HepG2 (cell line): ENCODE results near the gene LEMD2. TPM values are rescaled to one million over a fixed set of nuclear protein-coding genes. Genes with fewer than 3 reads are reported as not detected.

ENCODE experiments used
- ASH2L ChIP-seq: fragments of 300-600, 200-600 bp; sonication (generic); IDR thresholded peaks from 2 replicates; pipeline ENCODE4 v1.7.0; 2017; ENCODE audit warnings: low read depth, mild to moderate bottlenecking, moderate library complexity, mixed read lengths, low read length; ENCODE audit not compliant: insufficient read length
- CAMTA2 ChIP-seq: sonication (generic); formaldehyde crosslinking; IDR thresholded peaks from 2 replicates; pipeline ENCODE4 v1.4.0; 2020; ENCODE audit warnings: mild to moderate bottlenecking, missing genetic modification reagents, borderline replicate concordance
- CTCF ChIP-seq: sonication (generic); formaldehyde crosslinking; IDR thresholded peaks from 2 replicates; pipeline ENCODE4 v1.5.0; 2020; ENCODE audit warnings: mild to moderate bottlenecking, missing genetic modification reagents, moderate library complexity
- DNMT1 ChIP-seq: sonication (generic); formaldehyde crosslinking; IDR thresholded peaks from 2 replicates; pipeline ENCODE4 v1.5.1; 2020; ENCODE audit warnings: mild to moderate bottlenecking, missing genetic modification reagents
- FLYWCH1 ChIP-seq: sonication (generic); formaldehyde crosslinking; IDR thresholded peaks from 2 replicates; pipeline ENCODE4 v1.8.1; 2023; ENCODE audit warnings: mild to moderate bottlenecking, missing genetic modification reagents
- FOXO1 ChIP-seq: sonication (generic); formaldehyde crosslinking; IDR thresholded peaks from 2 replicates; pipeline ENCODE4 v1.4.0; 2020; ENCODE audit warnings: missing genetic modification reagents
- GATAD2A ChIP-seq: IDR thresholded peaks from 2 replicates; pipeline ENCODE4 v1.6.1; 2016
- HOXD1 ChIP-seq: sonication (generic); formaldehyde crosslinking; IDR thresholded peaks from 2 replicates; pipeline ENCODE4 v1.5.0; 2020; ENCODE audit warnings: missing genetic modification reagents
- KDM5A ChIP-seq: fragments of 200-600 bp; sonication (generic); IDR thresholded peaks from 2 replicates; pipeline ENCODE4 v1.7.0; 2018; ENCODE audit warnings: antibody characterized with exemption, mild to moderate bottlenecking, low read length, borderline replicate concordance
- KLF9 ChIP-seq: IDR thresholded peaks from 2 replicates; pipeline ENCODE4 v1.6.1; 2016; ENCODE audit warnings: low read depth
- KMT2B ChIP-seq: IDR thresholded peaks from 2 replicates; pipeline ENCODE4 v1.6.1; 2016; ENCODE audit warnings: missing genetic modification reagents, missing compliant biosample characterization
- RFX3 ChIP-seq: IDR thresholded peaks from 2 replicates; pipeline ENCODE4 v1.6.1; 2016; ENCODE audit warnings: missing biosample characterization, missing genetic modification reagents
- SALL1 ChIP-seq: sonication (generic); formaldehyde crosslinking; IDR thresholded peaks from 2 replicates; pipeline ENCODE4 v1.8.0; 2022; ENCODE audit warnings: mild to moderate bottlenecking, missing genetic modification reagents
- TAF15 ChIP-seq: fragments of 200-400 bp; formaldehyde crosslinking; IDR thresholded peaks from one replicate; pipeline ENCODE4 v1.6.1; 2018; ENCODE audit warnings: mild to moderate bottlenecking, low read depth, low read length; ENCODE audit not compliant: poor library complexity, severe bottlenecking
- ZC3H4 ChIP-seq: sonication (generic); formaldehyde crosslinking; IDR thresholded peaks from 2 replicates; pipeline ENCODE4 v1.4.0; 2020; ENCODE audit warnings: missing genetic modification reagents, borderline replicate concordance
- ZNF136 ChIP-seq: sonication (generic); formaldehyde crosslinking; IDR thresholded peaks from 2 replicates; pipeline ENCODE4 v1.8.1; 2022; ENCODE audit warnings: low read depth, mild to moderate bottlenecking, moderate library complexity, missing genetic modification reagents
- ZNF30 ChIP-seq: sonication (generic); formaldehyde crosslinking; IDR thresholded peaks from 2 replicates; pipeline ENCODE4 v1.5.0; 2020; ENCODE audit warnings: mild to moderate bottlenecking, missing genetic modification reagents
- ZNF367 ChIP-seq: sonication (generic); formaldehyde crosslinking; IDR thresholded peaks from 2 replicates; pipeline ENCODE4 v1.4.0; 2020; ENCODE audit warnings: missing genetic modification reagents, borderline replicate concordance
- polyA plus RNA-seq, 8 experiments: library from polyadenylated mRNA; depleted of rRNA in 3 of 8; stranded (reverse) in 7 of 8; unstranded in 1 of 8; fragments of >200 nt; fragmentation: Illumina TruSeq in 4 of 8; extraction: Trizol in 4 of 8; gene quantifications; 2 replicates each; pipeline versions ENCODE4 v1.2.1 to v1.2.3, GENCODE V29; 2011 to 2016; ENCODE audit warnings: low read depth in 4 of 8, missing spikeins in 1 of 8, mixed read lengths in 1 of 8; ENCODE audit not compliant: insufficient read depth in 1 of 8
- total RNA-seq, 5 experiments: library from RNA; depleted of rRNA; stranded (reverse); fragments of >200 nt; fragmentation: Illumina TruSeq; extraction: Trizol; gene quantifications; 2 replicates each; pipeline ENCODE4 v1.2.3, GENCODE V29; 2016; ENCODE audit warnings: low read depth in 1 of 5
- TF ChIP-seq, protein P1 (sequence below): sonication (generic); formaldehyde crosslinking; IDR thresholded peaks from 2 replicates; pipeline ENCODE4 v1.5.0; 2020; ENCODE audit warnings: mild to moderate bottlenecking, low read depth, missing genetic modification reagents, borderline replicate concordance
- TF ChIP-seq, protein P2 (sequence below): IDR thresholded peaks from 2 replicates; pipeline ENCODE4 v1.6.1; 2016; ENCODE audit warnings: mild to moderate bottlenecking
- TF ChIP-seq, protein P3 (sequence below): sonication (generic); formaldehyde crosslinking; IDR thresholded peaks from 2 replicates; pipeline ENCODE4 v1.9.0; 2021; ENCODE audit warnings: mild to moderate bottlenecking, missing genetic modification reagents

LEMD2 gene
- total and polyA plus RNA-seq, 2 of the 13 experiments (the other 11 are each of a cell fraction or from before 2014, with no cell fraction given) = 45.2 to 62.9 TPM

- TF ChIP-seq TAF15 (no peak), GATAD2A (CRISPR knock-in tag) (peak; percentile 95), KLF9 (CRISPR knock-in tag) (no peak), DNMT1 (CRISPR knock-in tag) (no peak), ZNF30 (CRISPR knock-in tag) (no peak), ASH2L (peak; percentile 37), FOXO1 (CRISPR knock-in tag) (peak; percentile 68), ZNF136 (CRISPR knock-in tag) (peak; percentile 84; the same call in 1 of the 2 replicates), HOXD1 (CRISPR knock-in tag) (peak; percentile 47; the same call in 1 of the 2 replicates), CTCF (CRISPR knock-in tag) (peak; percentile 100), FLYWCH1 (CRISPR knock-in tag) (no peak), ZC3H4 (CRISPR knock-in tag) (no peak), KDM5A (no peak), ZNF367 (CRISPR knock-in tag) (no peak), SALL1 (CRISPR knock-in tag) (peak; percentile 96), CAMTA2 (CRISPR knock-in tag) (peak; percentile 66; the same call in 1 of the 2 replicates), RFX3 (CRISPR knock-in tag) (no peak), KMT2B (CRISPR knock-in tag) (no peak)
- TF ChIP-seq, protein P1, sequence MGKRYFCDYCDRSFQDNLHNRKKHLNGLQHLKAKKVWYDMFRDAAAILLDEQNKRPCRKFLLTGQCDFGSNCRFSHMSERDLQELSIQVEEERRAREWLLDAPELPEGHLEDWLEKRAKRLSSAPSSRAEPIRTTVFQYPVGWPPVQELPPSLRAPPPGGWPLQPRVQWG (CRISPR knock-in tag) = no peak
- TF ChIP-seq, protein P2, sequence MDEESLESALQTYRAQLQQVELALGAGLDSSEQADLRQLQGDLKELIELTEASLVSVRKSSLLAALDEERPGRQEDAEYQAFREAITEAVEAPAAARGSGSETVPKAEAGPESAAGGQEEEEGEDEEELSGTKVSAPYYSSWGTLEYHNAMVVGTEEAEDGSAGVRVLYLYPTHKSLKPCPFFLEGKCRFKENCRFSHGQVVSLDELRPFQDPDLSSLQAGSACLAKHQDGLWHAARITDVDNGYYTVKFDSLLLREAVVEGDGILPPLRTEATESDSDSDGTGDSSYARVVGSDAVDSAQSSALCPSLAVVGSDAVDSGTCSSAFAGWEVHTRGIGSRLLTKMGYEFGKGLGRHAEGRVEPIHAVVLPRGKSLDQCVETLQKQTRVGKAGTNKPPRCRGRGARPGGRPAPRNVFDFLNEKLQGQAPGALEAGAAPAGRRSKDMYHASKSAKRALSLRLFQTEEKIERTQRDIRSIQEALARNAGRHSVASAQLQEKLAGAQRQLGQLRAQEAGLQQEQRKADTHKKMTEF = peak; percentile 65; the same call in 1 of the 2 replicates
- TF ChIP-seq, protein P3, sequence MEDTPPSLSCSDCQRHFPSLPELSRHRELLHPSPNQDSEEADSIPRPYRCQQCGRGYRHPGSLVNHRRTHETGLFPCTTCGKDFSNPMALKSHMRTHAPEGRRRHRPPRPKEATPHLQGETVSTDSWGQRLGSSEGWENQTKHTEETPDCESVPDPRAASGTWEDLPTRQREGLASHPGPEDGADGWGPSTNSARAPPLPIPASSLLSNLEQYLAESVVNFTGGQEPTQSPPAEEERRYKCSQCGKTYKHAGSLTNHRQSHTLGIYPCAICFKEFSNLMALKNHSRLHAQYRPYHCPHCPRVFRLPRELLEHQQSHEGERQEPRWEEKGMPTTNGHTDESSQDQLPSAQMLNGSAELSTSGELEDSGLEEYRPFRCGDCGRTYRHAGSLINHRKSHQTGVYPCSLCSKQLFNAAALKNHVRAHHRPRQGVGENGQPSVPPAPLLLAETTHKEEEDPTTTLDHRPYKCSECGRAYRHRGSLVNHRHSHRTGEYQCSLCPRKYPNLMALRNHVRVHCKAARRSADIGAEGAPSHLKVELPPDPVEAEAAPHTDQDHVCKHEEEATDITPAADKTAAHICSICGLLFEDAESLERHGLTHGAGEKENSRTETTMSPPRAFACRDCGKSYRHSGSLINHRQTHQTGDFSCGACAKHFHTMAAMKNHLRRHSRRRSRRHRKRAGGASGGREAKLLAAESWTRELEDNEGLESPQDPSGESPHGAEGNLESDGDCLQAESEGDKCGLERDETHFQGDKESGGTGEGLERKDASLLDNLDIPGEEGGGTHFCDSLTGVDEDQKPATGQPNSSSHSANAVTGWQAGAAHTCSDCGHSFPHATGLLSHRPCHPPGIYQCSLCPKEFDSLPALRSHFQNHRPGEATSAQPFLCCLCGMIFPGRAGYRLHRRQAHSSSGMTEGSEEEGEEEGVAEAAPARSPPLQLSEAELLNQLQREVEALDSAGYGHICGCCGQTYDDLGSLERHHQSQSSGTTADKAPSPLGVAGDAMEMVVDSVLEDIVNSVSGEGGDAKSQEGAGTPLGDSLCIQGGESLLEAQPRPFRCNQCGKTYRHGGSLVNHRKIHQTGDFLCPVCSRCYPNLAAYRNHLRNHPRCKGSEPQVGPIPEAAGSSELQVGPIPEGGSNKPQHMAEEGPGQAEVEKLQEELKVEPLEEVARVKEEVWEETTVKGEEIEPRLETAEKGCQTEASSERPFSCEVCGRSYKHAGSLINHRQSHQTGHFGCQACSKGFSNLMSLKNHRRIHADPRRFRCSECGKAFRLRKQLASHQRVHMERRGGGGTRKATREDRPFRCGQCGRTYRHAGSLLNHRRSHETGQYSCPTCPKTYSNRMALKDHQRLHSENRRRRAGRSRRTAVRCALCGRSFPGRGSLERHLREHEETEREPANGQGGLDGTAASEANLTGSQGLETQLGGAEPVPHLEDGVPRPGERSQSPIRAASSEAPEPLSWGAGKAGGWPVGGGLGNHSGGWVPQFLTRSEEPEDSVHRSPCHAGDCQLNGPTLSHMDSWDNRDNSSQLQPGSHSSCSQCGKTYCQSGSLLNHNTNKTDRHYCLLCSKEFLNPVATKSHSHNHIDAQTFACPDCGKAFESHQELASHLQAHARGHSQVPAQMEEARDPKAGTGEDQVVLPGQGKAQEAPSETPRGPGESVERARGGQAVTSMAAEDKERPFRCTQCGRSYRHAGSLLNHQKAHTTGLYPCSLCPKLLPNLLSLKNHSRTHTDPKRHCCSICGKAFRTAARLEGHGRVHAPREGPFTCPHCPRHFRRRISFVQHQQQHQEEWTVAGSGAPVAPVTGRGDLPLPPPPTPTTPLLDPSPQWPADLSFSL (CRISPR knock-in tag) = 0 out of 2 replicates have a peak, but pooled peaks have one; percentile 3
These were observed 26.9 kb downstream of the LEMD2 start (continued) for GRCh38 chr6:33761922-33762629.
